IMR-90 (cell line): ENCODE measurements around the gene PRUNE2. TPM values are rescaled to one million over a fixed set of nuclear protein-coding genes. Genes with fewer than 3 reads are reported as not detected.

Source experiments
- ATAC-seq: fragments of 200-7000 bp; cut with Tn5 transposase; 2 replicates; pipeline ENCODE4 v1.9.1; 2020; ENCODE audit warnings: low read depth, mild to moderate bottlenecking, moderate library complexity
- BruUV-seq: library from RNA; stranded (reverse); fragments of 400-500 nt; replicated peaks from 2 replicates; lab custom pipeline; 2021; lab: Mats Ljungman, UMichigan
- CTCF ChIA-PET: fragments of 300-600 bp; formaldehyde crosslinking; extraction: SDS; loops from one replicate; lab custom pipeline; 2021; ENCODE audit warnings: antibody characterized with exemption; lab: Yijun Ruan, JAX
- POLR2A ChIA-PET: fragments of 300-600 bp; sonication (Branson Sonifier 250); formaldehyde crosslinking; loops from one replicate; lab custom pipeline; 2022; ENCODE audit warnings: antibody characterized with exemption; ENCODE audit not compliant: unreplicated experiment; lab: Charles Lee
- DNase-seq: peaks from one replicate; pipeline ENCODE4 v3.0.0; 2013
- H2AFZ ChIP-seq: replicated peaks from 2 replicates; pipeline ENCODE3; 2013; ENCODE audit warnings: low read length, mild to moderate bottlenecking; ENCODE audit not compliant: poor library complexity
- H2AK5ac ChIP-seq: 2 replicates; pipeline ENCODE4 v1.6.1; 2013; ENCODE audit warnings: low read depth, low read length, inconsistent platforms
- H2AK9ac ChIP-seq: replicated peaks from 2 replicates; pipeline ENCODE3; 2013; ENCODE audit warnings: mild to moderate bottlenecking, low read depth, low read length, moderate library complexity; ENCODE audit not compliant: poor library complexity
- H2BK120ac ChIP-seq: 2 replicates; pipeline ENCODE4 v1.6.1; 2013; ENCODE audit warnings: low read depth, low read length, inconsistent platforms
- H2BK15ac ChIP-seq: 3 replicates; pipeline ENCODE4 v1.6.1; 2013; ENCODE audit warnings: low read depth, low read length, inconsistent platforms
- H2BK20ac ChIP-seq: 2 replicates; pipeline ENCODE4 v1.6.1; 2013; ENCODE audit warnings: low read depth, mild to moderate bottlenecking, inconsistent platforms, low read length, moderate library complexity
- H2BK5ac ChIP-seq: 2 replicates; pipeline ENCODE4 v1.6.1; 2013; ENCODE audit warnings: mild to moderate bottlenecking, low read depth, low read length, inconsistent platforms; ENCODE audit not compliant: poor library complexity, severe bottlenecking
- H3K14ac ChIP-seq: replicated peaks from 2 replicates; pipeline ENCODE4 v1.6.1; 2013; ENCODE audit warnings: low read depth, low read length, inconsistent platforms
- H3K18ac ChIP-seq: 2 replicates; pipeline ENCODE4 v1.6.1; 2013; ENCODE audit warnings: low read depth, low read length, control low read depth
- H3K23ac ChIP-seq: 2 replicates; pipeline ENCODE4 v1.6.1; 2013; ENCODE audit warnings: low read depth, low read length, inconsistent platforms
- H3K27ac ChIP-seq: 2 replicates; pipeline ENCODE4 v1.5.1; 2013; ENCODE audit warnings: mild to moderate bottlenecking, control low read depth, low read length; ENCODE audit not compliant: insufficient read depth
- H3K27me3 ChIP-seq: 2 replicates; pipeline ENCODE4 v1.6.1; 2013; ENCODE audit warnings: low read length; ENCODE audit not compliant: control insufficient read depth, insufficient read depth
- H3K36me3 ChIP-seq: 2 replicates; pipeline ENCODE4 v1.6.1; 2013; ENCODE audit warnings: low read length, mixed read lengths; ENCODE audit not compliant: control insufficient read depth, insufficient read depth
- H3K4ac ChIP-seq: 2 replicates; pipeline ENCODE4 v1.6.1; 2013; ENCODE audit warnings: low read depth, low read length, inconsistent platforms
- H3K4me1 ChIP-seq: 2 replicates; pipeline ENCODE4 v1.6.1; 2013; ENCODE audit warnings: low read length, mixed read lengths; ENCODE audit not compliant: control insufficient read depth, insufficient read depth
- H3K4me2 ChIP-seq: 2 replicates; pipeline ENCODE4 v1.6.1; 2013; ENCODE audit warnings: low read depth, mild to moderate bottlenecking, control low read depth, low read length, moderate library complexity
- H3K4me3 ChIP-seq: 2 replicates; pipeline ENCODE4 v1.5.1; 2013; ENCODE audit warnings: low read depth, mild to moderate bottlenecking, control low read depth, low read length, moderate library complexity; ENCODE audit not compliant: insufficient read depth
- H3K56ac ChIP-seq: 2 replicates; pipeline ENCODE4 v1.6.1; 2013; ENCODE audit warnings: low read length, inconsistent platforms; ENCODE audit not compliant: insufficient read depth; ENCODE audit errors: extremely low read depth
- H3K79me1 ChIP-seq, 2 experiments: 2 replicates each; pipeline ENCODE4 v1.6.1; 2013; ENCODE audit warnings: low read length in 2 of 2, inconsistent platforms in 1 of 2, low read depth in 1 of 2
- H3K9ac ChIP-seq: 2 replicates; pipeline ENCODE4 v1.6.1; 2013; ENCODE audit warnings: low read depth, low read length, control low read depth
- H3K9me1 ChIP-seq: 2 replicates; pipeline ENCODE4 v1.6.1; 2013; ENCODE audit warnings: low read length, inconsistent platforms; ENCODE audit not compliant: insufficient read depth
- H3K9me3 ChIP-seq: 2 replicates; pipeline ENCODE4 v1.6.1; 2013; ENCODE audit warnings: low read length; ENCODE audit not compliant: control insufficient read depth, insufficient read depth
- H4K20me1 ChIP-seq: 2 replicates; pipeline ENCODE4 v1.6.1; 2013; ENCODE audit warnings: low read length, inconsistent platforms; ENCODE audit not compliant: insufficient read depth
- H4K5ac ChIP-seq: 2 replicates; pipeline ENCODE4 v1.6.1; 2013; ENCODE audit warnings: mild to moderate bottlenecking, low read depth, low read length, control low read depth
- H4K8ac ChIP-seq, 2 experiments: 2 replicates each; pipeline ENCODE4 v1.6.1; 2013; ENCODE audit warnings: low read depth in 2 of 2, low read length in 2 of 2, control low read depth in 1 of 2, inconsistent platforms in 1 of 2
- H4K91ac ChIP-seq: 2 replicates; pipeline ENCODE4 v1.6.1; 2013; ENCODE audit warnings: low read depth, low read length, inconsistent platforms; ENCODE audit not compliant: insufficient read depth
- CEBPB ChIP-seq: IDR thresholded peaks from 2 replicates; pipeline ENCODE4 v1.6.1; 2012; ENCODE audit warnings: low read depth, low read length, improper control_type of control experiment
- FOS ChIP-seq: fragments of 150-350 bp; IDR thresholded peaks from 2 replicates; pipeline ENCODE4 v1.6.1; 2016; ENCODE audit warnings: low read depth, low read length
- USF2 ChIP-seq: fragments of 150-350 bp; IDR thresholded peaks from 2 replicates; pipeline ENCODE4 v1.6.1; 2017; ENCODE audit warnings: mild to moderate bottlenecking, antibody characterized with exemption, low read length, low read depth
- WGBS, 2 experiments: methylation state at CpG; one replicate each; pipeline versions ENCODE4 v1.1.5 to v1.1.7; 2013; ENCODE audit warnings: missing lambda C conversion rate in 2 of 2; ENCODE audit not compliant: insufficient read length in 1 of 2; ENCODE audit errors: extremely low coverage in 2 of 2; 5-methylcytosine and 5-hydroxymethylcytosine counted together
- dilution Hi-C: fragments of 300-500 bp; cut with HindIII; formaldehyde crosslinking; loops from one replicate; pipeline ENCODE4 v1.14.3; 2018; ENCODE audit warnings: low sequenced_read_pairs; ENCODE audit not compliant: unreplicated experiment
- in situ Hi-C: fragments of 300-500 bp; cut with MboI; formaldehyde crosslinking; loops from 3 replicates; pipeline ENCODE4 v1.14.3; 2019; ENCODE audit warnings: low sequenced_read_pairs, inconsistent platforms, mixed read lengths
- intact Hi-C: fragments of 100-400 bp; cut with micrococcal nuclease; formaldehyde crosslinking; loops from 2 replicates; pipeline ENCODE4 v1.10.0; 2022
- polyA plus RNA-seq, 3 experiments: library from polyadenylated mRNA; depleted of rRNA; stranded (reverse); fragments of >200 nt; gene quantifications; 2 replicates each; pipeline ENCODE4 v1.2.3, GENCODE V29; 2012; ENCODE audit warnings: low replicate concordance in 1 of 3
- total RNA-seq: library from RNA; depleted of rRNA; stranded (reverse); fragments of >200 nt; gene quantifications from 2 replicates; pipeline ENCODE4 v1.2.3, GENCODE V29; 2012

PRUNE2 gene
- total and polyA plus RNA-seq, 2 of the 4 experiments (the other 2 are of a cell fraction): 0.70 to 1.6 TPM

GRCh38 chr9:76676857-76677256 lies 229.1 kb downstream of the PRUNE2 start:
- no CpG with 5 or more reads among the region's 4 CpGs for WGBS, 2 experiments
- Histone ChIP-seq H3K23ac (no peak overlapping the region), H3K18ac (no peak overlapping the region), H3K9me3 (no peaks in the 10 kb centered on the region), H4K91ac (no peak overlapping the region), H3K36me3 (no peaks in the 10 kb centered on the region), H2AK5ac (no peak overlapping the region), H3K27me3 (no peaks in the 10 kb centered on the region), H2BK5ac (no peak overlapping the region), H3K9me1 (no peaks in the 10 kb centered on the region), H3K27ac (no peak overlapping the region), H3K14ac (no peak overlapping the region), H3K79me1 (no peaks in the 10 kb centered on the region), H3K4me2 (no peak overlapping the region), H2BK20ac (no peak overlapping the region), H4K5ac (no peak overlapping the region), H3K4me3 (no peak overlapping the region), H4K8ac (no peak overlapping the region), H4K20me1 (no peaks in the 10 kb centered on the region), H3K4ac (no peak overlapping the region), H2BK15ac (no peak overlapping the region), H2AK9ac (no peak overlapping the region), H2BK120ac (no peak overlapping the region), H2AFZ (no peak overlapping the region), H3K56ac (no peak overlapping the region), H3K9ac (no peak overlapping the region), H3K4me1 (no peaks in the 10 kb centered on the region)
- DNase-seq (no peak), ATAC-seq (no peak)
- no peak for TF ChIP-seq USF2
- no peak for TF ChIP-seq FOS
- TF ChIP-seq CEBPB: peak; percentile 82
- in situ Hi-C loops: no loop called here
- intact Hi-C loops: no loop called here
- ChIA-PET CTCF (no interaction called here), POLR2A (no interaction called here)
- dilution Hi-C loops: no loop called here
- no TSS peak for BruUV-seq
